Esophagus muscularis mucosa (tissue), 4 donors: ENCODE data around the gene NUCB1. TPM values are rescaled to one million over a fixed set of nuclear protein-coding genes. Genes with fewer than 3 reads are reported as not detected.
A peak's percentile ranks its signal among the peaks of the same experiment; 100 is the strongest.

Experiments
- DNase-seq: peaks from one replicate; pipeline ENCODE4 v3.0.0-alpha.2; 2017; ENCODE audit errors: extremely low spot score
- H3K27ac ChIP-seq, 4 donors: fragments of 200-600 bp; sonication (generic); replicated peaks in 1 of 4; 1 replicate in 3 of 4; 2 replicates in 1 of 4; pipeline ENCODE4 v1.5.1; 2016 to 2019; ENCODE audit warnings: mild to moderate bottlenecking in 1 of 4
- H3K27me3 ChIP-seq, 4 donors: fragments of 200-600 bp; sonication (generic); one replicate each; pipeline versions ENCODE4 v1.5.1 to v1.6.0; 2016 to 2019
- H3K36me3 ChIP-seq, 4 donors: fragments of 200-600 bp; sonication (generic); one replicate each; pipeline ENCODE4 v1.5.1; 2016 to 2019
- H3K4me1 ChIP-seq, 4 donors: fragments of 200-600 bp; sonication (generic); one replicate each; pipeline ENCODE4 v1.5.1; 2016 to 2019
- H3K4me3 ChIP-seq, 4 donors: fragments of 200-600 bp; sonication (generic); 1 replicate in 2 of 4; 2 replicates in 2 of 4; pipeline ENCODE4 v1.5.1; 2016 to 2019; ENCODE audit warnings: mild to moderate bottlenecking in 4 of 4, moderate library complexity in 1 of 4
- H3K9me3 ChIP-seq, 4 donors: fragments of 200-600 bp; sonication (generic); 1 replicate in 3 of 4; 2 replicates in 1 of 4; pipeline ENCODE4 v1.5.1; 2016 to 2019
- CTCF ChIP-seq, 3 experiments: fragments of 200-600 bp in 2 of 3; fragments of 450-650 bp in 1 of 3; sonication (generic) in 2 of 3; IDR thresholded peaks; one replicate each; pipeline ENCODE4 v1.5.1; 2017 to 2019; ENCODE audit warnings: antibody characterized with exemption in 3 of 3, mild to moderate bottlenecking in 2 of 3, moderate library complexity in 1 of 3
- EP300 ChIP-seq: sonication (generic); formaldehyde crosslinking; IDR thresholded peaks from one replicate; pipeline ENCODE4 v1.6.1; 2017; ENCODE audit warnings: antibody characterized with exemption
- POLR2A ChIP-seq: fragments of 450-650 bp; IDR thresholded peaks from one replicate; pipeline ENCODE4 v1.6.1; 2017; ENCODE audit warnings: antibody characterized with exemption, moderate library complexity, mild to moderate bottlenecking, low read depth
- POLR2AphosphoS5 ChIP-seq, 2 donors: sonication (generic); formaldehyde crosslinking; IDR thresholded peaks; one replicate each; pipeline ENCODE4 v1.6.1; 2017; ENCODE audit warnings: antibody characterized with exemption in 2 of 2
- WGBS: methylation state at CpG from one replicate; pipeline ENCODE4 v1.1.5; 2018; 5-methylcytosine and 5-hydroxymethylcytosine counted together
- intact Hi-C: fragments of 100-400 bp; cut with DNase I; formaldehyde crosslinking; loops from one replicate; pipeline ENCODE4 v1.15.1; 2023
- total RNA-seq, 4 donors: library from RNA; depleted of rRNA; stranded (reverse); fragments of >200 nt; gene quantifications; one replicate each; pipeline versions ENCODE4 v1.1.0 to v1.2.1, GENCODE V29; 2016

Gene NUCB1
- total RNA-seq, 4 donors from 2014 or later: 179 to 356 (median 284) TPM

DNA sequence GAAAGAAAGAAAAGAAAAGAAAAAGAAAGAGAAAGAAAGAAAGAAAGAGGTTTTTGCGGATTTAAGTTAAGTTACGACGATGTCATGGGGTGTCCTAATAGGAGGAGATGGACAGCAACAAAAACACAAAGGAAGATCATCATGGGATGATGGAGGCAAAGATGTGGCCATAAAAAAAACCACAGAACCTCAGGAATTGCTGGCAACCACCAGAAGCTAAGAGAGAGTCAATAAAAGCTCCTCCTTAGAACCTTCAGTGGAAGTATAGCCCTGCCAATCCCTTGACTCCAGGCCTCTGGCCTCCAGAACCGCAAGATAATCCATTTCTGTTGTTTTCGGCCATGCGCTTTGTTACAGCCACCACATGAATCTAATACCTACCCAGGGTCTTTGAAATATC is 43.2 kb upstream of the NUCB1 start:
- 94% methylated on average over 6 of the region's 6 CpGs for WGBS
- no peak for TF ChIP-seq POLR2A
- TF ChIP-seq POLR2AphosphoS5 (IDR thresholded peaks at IDR 0.05): no peak
- TF ChIP-seq EP300: no peak
- no peak for TF ChIP-seq CTCF (IDR thresholded peaks at IDR 0.05)
- no peak overlapping the region for H3K4me3 ChIP-seq
- intact Hi-C loops: no loop called here
- no peaks in the 10 kb centered on the region for H3K9me3 ChIP-seq
- H3K4me1 ChIP-seq: peaks cover 0 to 4% (median 0%) of the 10 kb centered on the region in 4 donors
- no peak for DNase-seq
- no peak overlapping the region for H3K27ac ChIP-seq
- H3K36me3 ChIP-seq: peaks cover 0 to 40% (median 20%) of the 10 kb centered on the region in 4 donors
- H3K27me3 ChIP-seq: no peaks in the 10 kb centered on the region

GRCh38 chr19:48858984-48859710 is 41.0 kb upstream of the NUCB1 start:
- Histone ChIP-seq H3K4me1 (peaks cover 0 to 4% (median 0%) of the 10 kb centered on the region in 4 donors), H3K27ac (no peak overlapping the region), H3K4me3 (peak overlapping the region in 2 of 4 donors; percentile 12 to 23), H3K27me3 (no peaks in the 10 kb centered on the region), H3K9me3 (no peaks in the 10 kb centered on the region), H3K36me3 (peaks cover 0 to 30% (median 11%) of the 10 kb centered on the region in 4 donors)
- intact Hi-C loops: no loop called here
- 49% methylated on average over 23 of the region's 34 CpGs for WGBS
- no peak for TF ChIP-seq POLR2AphosphoS5 (IDR thresholded peaks at IDR 0.05)
- no peak for TF ChIP-seq EP300
- no peak for TF ChIP-seq CTCF (IDR thresholded peaks at IDR 0.05)
- TF ChIP-seq POLR2A: no peak
- no peak for DNase-seq

DNA sequence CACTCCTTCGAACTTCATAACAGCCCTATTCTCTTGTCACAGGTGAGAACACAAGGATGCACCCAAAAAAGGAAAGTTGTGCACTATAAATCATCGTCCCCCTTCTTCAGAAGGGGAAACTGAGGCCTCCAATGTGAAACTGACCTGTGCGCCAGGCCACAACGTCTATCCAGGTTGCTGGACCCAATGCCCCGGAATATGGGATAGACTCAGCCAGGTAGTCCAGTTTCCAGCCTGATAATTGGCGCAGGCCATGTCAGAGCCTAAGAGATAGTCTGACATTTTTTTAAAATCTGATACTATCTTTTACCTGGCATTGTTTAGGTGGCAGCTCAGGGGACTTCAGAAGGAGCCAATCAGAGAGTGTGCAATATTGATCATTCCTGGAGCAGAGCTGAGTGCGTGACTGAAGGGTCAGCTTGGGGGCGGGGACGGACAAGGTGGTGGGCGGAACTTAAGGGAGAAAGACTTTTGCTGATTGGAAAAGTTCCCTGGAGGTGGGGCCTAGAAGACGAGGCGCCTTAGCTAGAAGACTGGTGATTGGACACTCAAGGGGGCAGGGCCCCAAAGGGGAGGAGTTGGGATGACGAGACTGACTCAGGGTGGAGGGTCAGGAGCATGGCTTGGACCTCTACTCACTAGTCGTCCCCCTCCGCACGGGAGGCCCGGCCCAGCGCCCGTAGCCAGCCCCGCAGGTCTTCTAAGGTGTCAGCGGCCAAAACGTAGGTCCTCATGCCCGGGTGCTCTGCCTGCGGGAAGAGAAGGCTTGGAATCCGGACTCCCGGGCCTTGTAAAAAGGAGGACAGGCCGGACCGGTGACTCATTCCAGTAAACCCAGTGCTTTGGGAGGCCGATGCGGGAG is 40.2 kb upstream of the NUCB1 start:
- WGBS: 88% methylated on average over 30 of the region's 30 CpGs
- no peak overlapping the region for H3K27ac ChIP-seq
- peaks cover 0 to 37% (median 14%) of the 10 kb centered on the region in 4 donors for H3K36me3 ChIP-seq
- no peak for TF ChIP-seq POLR2AphosphoS5 (IDR thresholded peaks at IDR 0.05)
- no peak for TF ChIP-seq CTCF (IDR thresholded peaks at IDR 0.05)
- DNase-seq: no peak
- no peaks in the 10 kb centered on the region for H3K9me3 ChIP-seq
- H3K27me3 ChIP-seq: no peaks in the 10 kb centered on the region
- H3K4me3 ChIP-seq: no peak overlapping the region
- H3K4me1 ChIP-seq: peaks cover 0 to 4% (median 0%) of the 10 kb centered on the region in 4 donors
- intact Hi-C loops: no loop called here

- H3K27me3 ChIP-seq: no peaks in the 10 kb centered on the region
- H3K4me3 ChIP-seq: no peak overlapping the region
Measured at GRCh38 chr19:48861313-48861712, 38.8 kb upstream of the NUCB1 start.

More at GRCh38 chr19:48861313-48861712, 38.8 kb upstream of the NUCB1 start:
- no peak for DNase-seq
- 89% methylated on average over 16 of the region's 18 CpGs for WGBS
- peaks cover 0 to 8% (median under 1%) of the 10 kb centered on the region in 4 donors for H3K4me1 ChIP-seq
- H3K9me3 ChIP-seq: no peaks in the 10 kb centered on the region
- intact Hi-C loops: no loop called here
- no peak overlapping the region for H3K27ac ChIP-seq
- TF ChIP-seq CTCF (IDR thresholded peaks at IDR 0.05) (no peak), POLR2AphosphoS5 (IDR thresholded peaks at IDR 0.05) (no peak), EP300 (no peak), POLR2A (no peak)
- H3K36me3 ChIP-seq: peaks cover 0 to 38% (median 15%) of the 10 kb centered on the region in 4 donors
